ENCODE measurements around the gene CENPT. TPM values are rescaled to one million over a fixed set of nuclear protein-coding genes. Genes with fewer than 3 reads are reported as not detected.

CENPT gene
- total RNA-seq, 1 donor from 2014 or later, result 27.9 TPM

DNA sequence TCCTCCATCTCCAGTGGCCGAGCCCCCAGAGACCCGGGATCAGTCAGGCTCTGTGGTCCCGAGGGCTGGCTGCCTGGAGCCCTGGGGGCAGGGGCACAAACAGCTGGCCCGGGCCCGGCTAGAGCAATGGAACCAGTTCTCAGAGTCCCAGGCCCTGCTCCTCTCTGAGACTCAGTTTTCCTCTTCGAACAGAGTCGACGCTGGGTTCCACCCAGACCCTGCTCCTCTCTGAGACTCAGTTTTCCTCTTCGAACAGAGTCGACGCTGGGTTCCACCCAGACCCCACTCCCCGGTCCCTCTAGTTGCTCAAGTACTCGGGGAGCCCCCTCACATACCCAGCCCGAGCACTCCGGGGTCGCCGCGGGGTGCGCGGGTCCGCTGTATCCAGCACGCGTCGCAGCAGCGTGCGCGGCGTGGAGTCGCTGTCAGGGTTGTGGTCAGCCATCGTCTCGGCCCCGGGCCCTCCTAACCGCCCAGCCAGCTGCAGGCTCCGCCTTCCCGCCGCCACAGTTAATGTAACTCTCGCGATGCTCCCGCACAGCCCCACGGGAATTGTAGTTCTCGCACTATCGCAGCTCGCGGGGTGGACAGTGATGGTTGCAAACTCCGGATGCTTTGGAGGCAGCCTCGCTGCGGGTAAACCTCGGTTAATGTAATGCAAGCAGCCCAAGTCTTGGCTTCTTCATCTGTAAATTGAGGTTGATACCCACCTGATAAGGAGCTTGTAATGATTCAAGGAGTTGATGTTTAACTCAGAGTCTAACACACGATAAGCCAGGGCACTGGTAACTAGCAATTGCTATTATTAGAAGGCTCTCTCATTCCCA, 13.9 kb downstream of the CENPT start:
- intact Hi-C loops (cut with DNase I), result loop anchor here (5.0 kb wide), 1 partner anchor 99 kb away; the partner anchor contains the start of gene CTRL
- DNase-seq (ENCODE audit: low spot score), result peak; percentile 98

DNA sequence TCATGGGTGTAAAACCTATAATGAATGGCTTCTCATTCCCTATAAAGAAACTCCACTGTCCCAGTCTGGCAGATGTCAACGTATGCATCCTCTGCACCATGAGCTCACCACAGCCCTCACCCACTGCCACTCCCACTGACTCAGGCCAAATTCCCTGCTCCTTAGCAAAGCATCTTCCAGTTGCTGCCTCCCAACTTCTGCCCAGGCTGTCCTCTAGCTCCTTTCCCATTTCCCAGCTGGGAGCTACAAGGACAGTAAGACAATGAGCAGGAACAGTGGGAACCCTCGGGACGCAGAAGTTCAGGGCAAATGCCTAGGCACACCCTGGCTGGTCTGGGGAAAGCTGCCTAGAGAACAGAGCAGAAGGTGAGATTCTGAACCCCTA, 14.5 kb downstream of the CENPT start:
- intact Hi-C loops (cut with DNase I), result loop anchor here (5.0 kb wide), 1 partner anchor 99 kb away; the partner anchor contains the start of gene CTRL
- DNase-seq (ENCODE audit: low spot score), result no peak

DNA sequence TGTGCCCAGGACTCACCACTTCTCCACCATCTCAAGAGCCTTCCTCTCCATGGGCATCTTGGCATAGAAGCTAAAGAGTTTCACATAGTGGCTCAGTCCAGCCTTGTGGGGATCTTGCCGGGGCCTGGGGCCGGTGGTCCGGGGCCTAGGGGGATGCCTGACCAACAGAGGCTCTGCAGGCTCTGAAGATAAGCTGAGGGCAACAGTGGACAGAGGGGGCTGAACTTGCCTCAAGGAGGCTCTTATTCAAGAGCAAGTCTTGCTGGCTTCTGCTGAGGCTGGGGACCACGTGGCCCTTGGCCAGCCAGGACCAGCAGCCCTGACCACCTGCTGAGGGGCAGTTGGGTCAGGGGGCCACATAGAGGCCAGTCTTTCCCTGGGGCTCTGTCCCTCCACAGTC, 18.8 kb downstream of the CENPT start:
- intact Hi-C loops (cut with DNase I), result no loop called here

DNA sequence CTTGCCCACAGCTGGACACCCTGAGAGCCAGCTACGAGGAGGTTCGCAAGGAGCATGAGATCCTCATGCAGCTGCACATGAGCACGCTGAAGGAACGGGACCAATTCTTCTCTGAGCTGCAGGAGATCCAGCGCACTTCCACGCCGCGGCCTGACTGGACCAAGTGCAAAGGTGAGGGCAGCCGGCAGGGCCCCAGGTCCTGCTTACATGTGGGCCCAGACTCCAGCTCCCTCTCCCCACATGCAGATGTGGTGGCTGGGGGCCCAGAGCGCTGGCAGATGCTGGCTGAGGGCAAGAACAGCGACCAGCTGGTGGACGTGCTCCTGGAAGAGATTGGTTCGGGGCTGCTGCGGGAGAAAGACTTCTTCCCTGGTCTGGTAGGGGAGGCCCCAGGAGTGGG, 21.6 kb downstream of the CENPT start:
- DNase-seq (ENCODE audit: low spot score), result no peak
- intact Hi-C loops (cut with DNase I), result no loop called here

More for the DNA sequence above, 18.8 kb downstream of the CENPT start:
- DNase-seq (ENCODE audit: low spot score), result no peak

DNA sequence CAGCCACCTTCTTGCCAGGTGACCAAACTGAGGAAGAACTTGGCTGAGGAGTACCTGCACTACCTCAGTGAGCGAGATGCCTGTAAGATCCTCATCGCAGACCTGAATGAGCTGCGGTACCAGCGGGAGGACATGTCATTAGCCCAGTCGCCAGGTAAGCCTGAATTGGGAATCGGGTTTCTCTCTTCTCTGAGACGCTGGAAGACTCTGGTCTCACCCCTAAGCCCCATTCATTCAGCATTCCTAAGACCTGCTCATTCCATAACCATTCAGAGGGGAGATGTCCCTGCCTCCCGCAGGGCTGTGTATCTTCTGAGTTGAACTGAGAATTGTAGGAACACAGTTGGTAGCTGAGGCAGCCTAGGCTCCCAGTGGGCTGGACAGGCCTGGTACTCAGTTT, 22.4 kb downstream of the CENPT start:
- no peak for DNase-seq (ENCODE audit: low spot score)
- intact Hi-C loops (cut with DNase I), result no loop called here

DNA sequence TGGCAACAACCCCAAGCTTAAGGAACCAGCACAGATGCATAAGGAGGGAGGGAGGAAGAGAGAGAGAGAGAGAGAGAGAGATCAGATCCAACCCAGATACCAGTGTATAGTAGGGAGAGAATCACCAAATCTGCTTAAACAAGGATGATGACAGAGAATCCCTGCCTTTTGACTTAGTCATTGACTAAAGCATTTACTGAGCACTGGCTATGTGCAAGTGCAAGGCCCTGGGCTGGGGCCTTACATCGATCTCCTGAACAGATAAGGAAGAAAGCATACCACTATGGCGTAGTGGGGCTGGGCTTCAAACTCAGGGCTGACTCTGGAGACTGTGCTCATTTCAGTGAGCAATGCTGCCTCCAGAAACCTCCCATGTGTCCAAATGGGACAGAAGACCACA, 25.0 kb downstream of the CENPT start:
- DNase-seq (ENCODE audit: low spot score), result no peak
- intact Hi-C loops (cut with DNase I), result no loop called here

DNA sequence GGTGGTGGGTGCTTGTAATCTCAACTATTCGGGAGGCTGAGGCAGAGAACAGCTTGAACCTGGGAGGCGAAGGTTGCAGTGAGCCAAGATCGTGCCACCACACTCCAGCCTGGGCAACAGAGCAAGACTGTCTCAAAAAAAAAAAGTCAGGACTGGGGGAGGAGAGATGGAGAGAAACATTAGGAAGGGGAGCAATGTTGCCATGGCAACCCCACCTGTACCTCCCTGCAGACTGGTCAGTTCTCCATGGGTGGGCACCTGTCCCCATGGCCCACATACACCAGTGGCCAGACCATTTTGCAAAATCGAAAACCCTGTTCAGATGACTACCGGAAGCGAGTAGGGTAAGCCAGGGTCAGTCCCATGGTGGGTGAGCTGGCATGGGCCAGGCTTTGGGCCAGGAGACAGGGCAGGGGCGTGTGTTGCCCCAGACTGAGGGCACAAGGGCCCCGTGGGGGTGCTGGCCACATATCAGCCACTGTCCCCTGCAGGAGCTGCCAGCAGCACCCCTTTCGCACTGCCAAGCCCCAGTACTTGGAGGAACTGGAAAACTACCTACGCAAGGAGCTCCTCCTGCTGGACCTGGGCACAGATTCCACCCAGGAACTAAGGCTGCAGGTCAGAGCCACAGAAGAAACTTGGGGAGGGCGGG, 26.8 kb downstream of the CENPT start:
- no peak for DNase-seq (ENCODE audit: low spot score)
- intact Hi-C loops (cut with DNase I), result no loop called here

DNA sequence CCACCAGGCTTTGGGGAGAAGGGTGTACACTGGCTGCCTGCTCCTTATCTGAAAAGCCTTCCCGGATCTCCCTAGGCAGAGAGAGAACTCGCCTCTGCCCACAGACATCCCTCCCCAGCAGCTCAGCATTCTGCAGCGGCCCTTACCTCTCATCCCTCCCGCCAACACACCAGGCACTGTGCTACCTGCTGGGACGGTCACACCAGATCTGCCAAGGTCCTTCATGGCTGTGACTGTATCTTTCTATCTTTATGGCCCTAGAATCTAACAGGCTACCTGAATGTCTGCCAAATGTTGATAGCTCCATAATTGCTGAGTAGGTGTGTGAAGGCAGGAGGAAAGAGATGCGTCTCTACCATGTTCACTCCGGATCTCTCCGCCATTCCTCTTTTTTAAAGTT, 32.9 kb downstream of the CENPT start:
- intact Hi-C loops (cut with DNase I), result no loop called here
- DNase-seq (ENCODE audit: low spot score), result no peak

DNA sequence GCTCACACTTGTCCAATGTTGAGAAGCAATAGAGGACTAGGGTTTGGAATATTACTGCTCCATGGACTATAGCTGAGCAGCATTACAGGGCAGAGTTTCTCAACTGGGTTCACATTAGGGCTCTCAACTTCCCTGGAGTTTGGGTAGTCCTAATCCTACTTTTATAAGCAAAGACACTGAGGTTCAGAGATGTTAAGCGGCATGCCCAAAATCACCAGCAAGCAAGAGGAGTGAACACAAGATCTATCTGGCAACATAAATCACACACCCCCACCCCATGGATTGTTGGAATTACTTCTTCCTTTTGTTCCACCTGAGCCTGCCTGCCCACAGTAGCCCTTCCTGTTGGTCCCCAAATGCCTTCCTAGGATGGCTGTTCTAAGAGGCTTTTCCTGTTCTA, 35.6 kb downstream of the CENPT start:
- intact Hi-C loops (cut with DNase I), result no loop called here
- DNase-seq (ENCODE audit: low spot score), result no peak

DNA sequence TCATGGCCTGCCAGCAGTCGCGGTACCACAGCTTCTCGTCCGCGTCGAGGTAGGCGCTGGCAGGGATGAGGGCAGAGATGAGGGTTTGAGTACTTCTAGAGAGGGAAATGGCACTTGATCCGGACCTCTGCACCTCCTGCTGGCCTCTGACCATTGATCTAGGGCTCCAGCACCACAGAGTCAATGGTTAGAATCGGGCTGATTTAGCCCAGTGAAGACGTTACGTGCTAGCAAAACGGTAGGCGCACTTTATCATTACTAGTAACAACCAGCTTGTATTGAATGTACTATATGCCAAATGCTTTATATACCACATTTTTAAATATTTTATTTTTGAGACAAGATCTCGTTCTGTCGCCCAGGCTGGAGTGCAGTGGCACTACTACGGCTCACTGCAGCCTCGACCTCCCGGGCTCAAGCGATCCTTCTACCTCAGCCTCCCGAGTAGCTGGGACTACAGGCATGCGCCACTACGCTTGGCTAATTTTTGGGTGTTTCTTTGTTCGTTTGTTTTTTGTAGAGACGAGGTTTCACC, 40.3 kb downstream of the CENPT start:
- DNase-seq (ENCODE audit: low spot score), result no peak
- intact Hi-C loops (cut with DNase I), result loop anchor here (5.0 kb wide), 2 partner anchors 85 to 135 kb away; no protein-coding TSS in a partner anchor

DNA sequence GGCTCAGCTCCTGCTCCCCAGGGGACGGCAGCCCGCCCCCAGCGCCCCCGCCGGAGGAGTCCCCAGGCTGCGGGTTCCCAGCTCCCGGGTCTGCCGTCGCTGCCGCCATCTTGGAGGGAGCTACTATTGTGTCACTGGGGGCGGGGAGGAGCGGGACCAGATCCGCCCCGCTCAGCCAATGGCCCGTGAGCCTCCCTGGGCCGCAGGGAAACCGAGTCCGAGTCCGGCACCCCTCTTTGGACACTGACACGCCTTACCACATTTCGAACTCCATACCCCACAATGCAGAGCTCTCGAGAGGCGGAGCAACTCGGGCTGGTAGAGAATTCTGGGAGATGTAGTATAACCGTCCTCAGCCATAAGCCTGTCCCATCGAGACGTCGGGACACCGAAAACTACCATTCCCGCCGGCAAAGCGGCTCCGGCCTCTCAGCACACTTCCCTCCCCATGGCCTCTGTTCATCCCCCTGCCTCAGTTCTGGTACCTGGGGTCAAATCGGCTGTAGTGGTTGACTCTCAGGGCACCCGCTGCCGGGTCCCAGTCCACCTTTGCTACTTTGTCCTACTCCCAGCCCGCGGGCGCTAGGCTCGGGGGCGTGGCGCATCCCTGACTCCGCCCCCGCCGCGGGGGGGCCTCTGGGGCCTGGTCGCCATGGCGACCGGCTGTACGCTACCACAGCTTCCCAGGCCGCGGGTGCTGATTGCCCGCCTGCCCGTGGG, 40.9 kb downstream of the CENPT start, which contains the start of the genes RANBP10 and TSNAXIP1:
TSS of gene RANBP10 (minus strand) at position 133 of the 720 bp plus-strand sequence. CDS start at position 109, 24 bp downstream.
TSS of gene TSNAXIP1 (plus strand) at position 462 of the 720 bp plus-strand sequence. CDS start 261 bp downstream, outside the sequence.
- DNase-seq (ENCODE audit: low spot score), result peak; percentile 98
- intact Hi-C loops (cut with DNase I), result loop anchor here (5.0 kb wide), 2 partner anchors 84 to 134 kb away; no protein-coding TSS in a partner anchor

DNA sequence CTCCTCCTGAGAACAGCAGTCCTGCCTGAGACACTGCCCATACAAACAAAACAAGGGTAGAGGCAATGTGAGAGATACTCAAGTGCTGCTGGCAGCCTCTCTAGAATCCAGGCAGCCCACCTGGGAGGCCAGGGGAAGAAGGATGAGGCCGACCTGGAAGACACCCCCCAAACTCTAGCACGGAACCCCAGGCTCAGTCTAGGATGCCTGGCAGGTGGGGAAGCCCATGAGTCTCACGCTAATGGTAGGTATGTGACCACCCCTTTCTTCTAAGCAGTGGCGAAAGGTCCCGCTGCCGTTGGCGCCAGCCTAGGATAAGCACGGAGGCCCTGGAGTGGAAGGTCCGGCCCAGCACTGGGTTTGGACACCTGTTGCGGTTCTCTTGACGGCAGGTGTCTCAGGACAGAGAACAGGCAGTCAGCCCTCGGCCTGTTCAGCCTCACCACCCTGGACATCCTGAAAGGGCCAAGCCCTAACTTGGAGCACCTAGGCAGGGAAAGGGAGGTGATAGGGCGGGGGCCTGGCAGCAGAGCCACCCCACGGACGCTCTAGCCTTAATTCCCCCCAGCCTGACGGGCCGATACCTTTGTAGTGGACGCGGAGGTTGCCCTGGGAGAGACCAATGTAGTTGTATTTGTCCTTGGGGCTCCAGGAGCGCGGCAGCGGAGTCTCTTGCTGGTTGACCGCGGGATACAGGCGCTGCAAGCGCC, 41.6 kb downstream of the CENPT start:
- DNase-seq (ENCODE audit: low spot score), result no peak
- intact Hi-C loops (cut with DNase I), result loop anchor here (5.0 kb wide), 2 partner anchors 84 to 134 kb away; no protein-coding TSS in a partner anchor

DNA sequence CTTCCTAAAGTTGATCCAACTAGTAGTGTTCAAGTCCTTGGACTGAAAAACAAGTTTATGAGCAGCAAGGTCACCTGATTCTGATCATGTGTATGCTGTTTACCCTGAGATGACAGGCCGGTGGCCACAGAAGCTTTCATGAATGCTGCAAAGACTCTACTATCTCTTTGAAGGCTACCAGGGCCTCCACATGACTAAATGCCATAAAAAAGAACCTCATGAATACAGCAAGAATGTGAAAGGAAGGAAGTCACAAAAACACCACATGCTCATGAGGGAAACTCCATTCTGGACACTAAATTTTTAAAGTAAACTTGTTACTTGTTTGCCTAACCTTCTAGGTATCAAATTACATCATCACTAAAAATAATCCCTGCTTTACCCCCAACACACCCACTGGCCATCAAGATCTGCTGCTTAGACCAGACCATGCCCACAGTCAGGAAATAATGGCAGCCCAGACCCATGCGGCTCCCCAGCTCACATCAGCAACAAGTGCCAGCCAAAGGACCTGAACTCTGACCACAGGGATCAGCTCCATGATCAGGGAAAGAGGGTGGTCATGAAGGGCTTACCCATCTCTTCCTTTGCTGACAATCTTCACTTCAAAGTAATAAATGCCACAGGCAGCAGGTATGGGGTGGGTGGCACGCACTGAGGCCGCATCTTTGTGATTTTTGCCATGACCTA, 42.5 kb downstream of the CENPT start:
- intact Hi-C loops (cut with DNase I), result loop anchor here (5.0 kb wide), 2 partner anchors 83 to 133 kb away; no protein-coding TSS in a partner anchor
- DNase-seq (ENCODE audit: low spot score), result no peak

DNA sequence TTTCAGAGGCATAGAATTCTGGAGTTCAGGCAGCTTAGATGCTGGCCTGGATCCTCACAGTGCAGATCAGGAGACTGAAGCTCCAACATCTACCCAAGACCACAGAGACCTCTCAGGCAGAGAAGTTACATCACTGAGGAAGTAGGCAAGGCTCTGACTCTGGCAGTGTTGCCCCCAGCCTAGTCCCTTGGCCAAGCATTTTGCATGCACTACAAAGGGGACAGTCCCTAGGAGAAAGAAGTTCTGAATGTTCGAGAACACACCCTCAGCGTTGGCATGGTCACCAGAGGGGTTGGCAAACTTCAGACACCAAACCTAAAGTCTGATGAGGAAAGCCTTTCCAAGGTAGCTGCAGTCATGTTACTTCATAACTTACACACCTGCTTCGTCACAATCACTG, 43.6 kb downstream of the CENPT start:
- intact Hi-C loops (cut with DNase I), result no loop called here
- no peak for DNase-seq (ENCODE audit: low spot score)

DNA sequence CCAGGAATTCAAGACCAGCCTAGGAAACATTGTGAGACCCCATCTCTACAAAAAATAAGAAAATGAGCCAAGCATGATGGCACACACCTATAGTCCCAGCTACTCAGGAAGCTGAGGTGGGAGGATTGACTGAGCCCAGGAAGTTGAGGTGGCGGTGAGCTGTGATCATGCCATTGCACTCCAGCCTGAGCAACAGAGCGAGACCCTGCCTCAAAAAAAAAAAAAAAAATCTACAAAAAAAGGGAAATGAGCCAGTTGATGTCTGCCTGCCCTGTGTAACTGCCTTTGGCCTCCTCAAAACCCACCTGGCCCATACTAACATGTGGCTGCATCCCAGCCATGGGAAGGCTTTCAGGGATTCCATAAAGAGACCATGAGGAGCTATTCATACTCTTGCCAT, 45.6 kb downstream of the CENPT start:
- DNase-seq (ENCODE audit: low spot score), result no peak
- intact Hi-C loops (cut with DNase I), result no loop called here

DNA sequence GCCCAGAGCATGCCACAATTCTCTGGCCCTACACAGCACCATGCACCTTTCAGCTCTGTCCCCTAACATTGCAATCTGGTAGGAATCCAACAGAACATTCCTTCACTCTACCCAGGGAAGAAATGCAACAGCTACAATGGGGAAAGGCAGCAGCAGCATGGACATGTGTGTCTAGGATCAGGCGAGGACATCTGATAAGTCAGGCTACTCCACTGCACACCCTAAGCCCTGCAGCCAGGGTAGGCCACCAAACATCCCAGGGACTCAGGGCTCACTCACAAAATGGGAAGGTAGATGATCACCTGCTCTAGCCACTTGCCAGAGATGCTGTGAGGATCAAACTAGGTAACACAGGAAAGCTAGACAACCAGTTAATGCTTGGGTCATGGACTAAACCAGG, 46.3 kb downstream of the CENPT start:
- no peak for DNase-seq (ENCODE audit: low spot score)
- intact Hi-C loops (cut with DNase I), result no loop called here

DNA sequence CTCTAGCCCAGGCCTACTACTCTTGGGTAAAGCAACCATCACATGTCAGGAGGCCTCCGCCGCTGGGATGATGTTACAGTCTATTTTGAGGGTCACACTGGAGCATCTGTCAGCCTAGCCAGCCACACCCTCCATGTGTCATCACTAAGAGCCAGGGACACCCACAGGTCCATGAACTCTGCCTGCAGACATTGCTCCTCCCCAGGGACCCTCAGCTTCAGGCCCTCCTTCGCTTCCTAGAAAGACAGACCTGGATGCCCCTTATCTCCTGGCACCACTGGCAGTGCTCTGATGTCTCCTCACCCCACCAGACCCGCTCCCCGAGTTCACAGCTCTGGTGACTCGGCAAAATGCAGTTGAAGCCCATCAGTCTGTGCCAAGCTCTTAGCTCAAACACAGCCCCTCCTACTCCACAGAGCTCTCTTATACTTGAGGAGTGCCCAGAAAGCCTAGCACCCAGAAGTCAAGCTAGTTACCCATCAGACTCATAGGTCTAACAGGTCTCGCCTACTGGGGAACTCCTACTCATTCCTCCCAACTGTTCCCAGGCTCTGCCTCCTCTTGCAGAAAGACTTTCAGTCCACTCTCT, 47.1 kb downstream of the CENPT start:
- DNase-seq (ENCODE audit: low spot score), result peak; percentile 81
- intact Hi-C loops (cut with DNase I), result no loop called here

DNA sequence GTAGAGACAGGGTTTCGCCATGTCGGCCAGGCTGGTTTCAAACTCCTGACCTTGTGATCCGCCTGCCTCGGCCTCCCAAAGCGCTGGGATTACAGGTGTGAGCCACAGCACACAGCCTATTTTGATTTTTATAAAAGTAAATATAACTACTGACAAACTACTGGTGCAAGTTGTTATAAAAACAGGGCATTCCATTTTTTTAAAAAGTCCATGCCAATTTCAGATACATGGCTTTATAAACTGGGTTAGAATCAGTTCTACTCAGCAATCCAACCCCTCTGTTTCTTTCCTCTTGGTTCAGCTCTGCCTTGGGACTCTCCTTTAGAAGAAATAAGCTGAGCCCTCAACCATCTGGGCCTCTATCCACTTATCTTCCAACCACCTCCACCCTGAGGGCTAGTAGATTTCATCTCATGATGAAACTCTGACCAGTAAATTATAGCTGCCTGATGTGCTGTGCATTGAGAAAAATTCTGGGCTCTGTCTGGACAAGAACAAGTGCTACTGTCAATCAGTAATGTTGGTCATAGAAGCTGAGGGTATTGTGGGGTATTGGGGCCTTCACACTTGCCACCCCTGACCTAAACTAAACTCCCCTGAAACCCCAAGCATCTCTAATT, 51.3 kb downstream of the CENPT start:
- DNase-seq (ENCODE audit: low spot score), result no peak
- intact Hi-C loops (cut with DNase I), result no loop called here

Measured in cardiac septum (tissue), 1 donor.